GM21390 (cell line): ENCODE results near the gene RBMS1.

ENCODE experiments used
- ATAC-seq: cut with Tn5 transposase; IDR thresholded peaks from one replicate; pipeline ENCODE4 v1.9.1; 2021; ENCODE audit not compliant: unreplicated experiment

RBMS1 gene

DNA sequence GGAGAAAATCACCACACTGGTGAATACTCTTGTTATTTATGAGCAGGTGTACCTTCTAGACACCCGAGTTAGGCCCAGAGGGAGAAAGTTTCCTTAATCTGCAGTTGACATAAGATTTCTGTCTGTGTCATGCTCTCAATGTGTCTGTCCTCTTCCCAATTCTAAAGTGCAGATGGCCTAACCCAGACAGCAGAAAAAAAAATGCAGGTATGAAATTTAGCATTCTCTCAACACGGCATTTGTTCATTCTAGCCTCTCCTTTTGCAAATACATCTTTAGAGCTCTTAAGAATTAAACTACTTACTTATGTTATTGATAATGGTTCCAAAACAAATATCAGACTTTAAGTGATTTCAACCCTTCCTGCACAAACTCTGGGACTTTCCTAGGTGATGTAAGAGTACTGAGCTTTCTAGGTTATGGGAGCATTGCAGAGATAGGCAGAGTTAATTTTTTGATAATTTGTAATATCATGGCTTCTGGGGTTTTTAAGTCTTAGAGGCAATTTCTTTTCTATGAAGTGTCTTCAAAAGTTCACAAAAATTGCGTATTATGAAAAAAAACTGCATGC lies 260.6 kb downstream of the RBMS1 start:
- ATAC-seq: no peak

DNA sequence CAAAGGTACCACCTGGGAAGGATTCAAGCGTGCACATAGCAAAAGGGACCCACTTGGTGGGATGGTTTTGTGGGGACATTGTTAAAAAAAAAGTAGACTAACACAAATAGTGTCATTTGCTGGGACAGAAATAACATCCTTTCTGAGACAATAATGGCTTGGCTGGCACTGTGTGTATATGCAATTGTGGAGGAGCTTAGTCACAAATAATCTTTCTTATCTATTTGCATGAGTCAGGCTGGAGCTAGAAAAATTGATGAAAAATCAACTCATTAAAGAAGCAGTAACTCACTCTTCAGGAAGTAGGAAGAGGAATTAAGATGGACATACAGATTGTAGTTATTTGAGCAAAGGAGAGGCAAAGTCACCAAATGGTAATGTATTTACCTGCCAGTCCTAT lies 264.0 kb downstream of the RBMS1 start:
- no peak for ATAC-seq

DNA sequence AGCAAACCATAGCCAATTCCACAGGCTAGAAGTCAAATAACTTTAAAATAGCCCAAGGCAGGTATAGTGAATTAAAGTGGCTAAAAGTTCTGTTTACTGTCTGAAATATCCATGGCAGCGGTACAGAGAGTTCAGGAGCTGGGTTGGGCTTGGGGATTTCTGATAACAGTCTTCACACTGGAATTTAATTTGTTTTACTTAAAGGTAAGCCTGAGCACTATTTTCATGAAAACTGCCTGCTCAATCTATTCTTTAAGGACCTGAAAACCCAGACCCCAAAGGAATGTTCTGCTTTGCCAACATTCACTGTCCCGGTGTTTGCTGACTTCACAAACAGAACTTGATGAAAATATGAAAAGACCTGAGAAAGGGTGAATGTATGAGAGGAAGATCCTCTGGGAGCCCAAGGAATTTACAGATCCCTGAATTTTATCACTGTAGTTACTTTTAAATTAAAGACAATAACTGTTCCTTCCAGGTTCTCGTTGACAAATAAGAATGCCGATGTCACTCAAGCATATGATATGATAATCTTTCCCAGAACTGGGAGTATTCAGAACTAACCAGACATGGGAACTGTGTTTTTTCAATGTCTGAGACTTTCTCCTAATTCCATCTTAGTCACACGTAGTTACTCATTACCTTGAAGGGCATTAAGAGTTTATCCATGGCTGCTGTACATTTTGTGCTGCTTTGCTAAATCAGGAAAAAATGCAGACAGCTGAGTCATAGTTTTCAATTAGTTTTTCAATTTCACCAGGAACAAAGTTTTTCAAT lies 265.3 kb downstream of the RBMS1 start:
- no peak for ATAC-seq

DNA sequence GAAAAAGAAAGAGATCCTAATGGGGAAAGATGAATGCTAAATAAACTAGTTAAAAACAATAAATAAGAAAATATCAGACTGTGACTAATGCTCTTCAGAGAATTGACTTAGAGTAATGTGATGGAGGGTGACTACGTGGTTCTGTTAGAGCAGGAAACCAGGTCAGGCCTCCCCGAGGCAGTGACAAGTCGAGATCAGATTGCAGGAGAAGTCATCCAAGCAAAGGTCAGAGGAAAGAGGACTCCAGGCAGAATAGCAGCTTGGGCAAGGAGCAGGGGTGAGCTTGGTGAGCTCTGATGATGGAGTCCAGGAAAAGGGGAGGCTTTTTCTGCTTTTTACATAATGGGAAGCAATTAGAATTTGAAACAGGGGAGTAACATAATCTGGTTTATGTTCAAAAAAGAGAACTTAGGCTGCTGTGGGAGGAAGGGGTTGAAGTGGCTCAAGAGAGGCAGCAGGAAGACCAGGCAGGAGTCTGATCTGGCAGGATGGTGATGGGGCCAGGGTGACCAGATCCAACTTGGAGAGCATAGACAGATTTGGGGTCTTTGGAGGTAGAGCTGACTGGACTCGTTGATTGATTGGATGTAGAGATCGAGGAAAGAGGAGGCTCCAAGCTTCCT lies 266.2 kb downstream of the RBMS1 start:
- no peak for ATAC-seq

DNA sequence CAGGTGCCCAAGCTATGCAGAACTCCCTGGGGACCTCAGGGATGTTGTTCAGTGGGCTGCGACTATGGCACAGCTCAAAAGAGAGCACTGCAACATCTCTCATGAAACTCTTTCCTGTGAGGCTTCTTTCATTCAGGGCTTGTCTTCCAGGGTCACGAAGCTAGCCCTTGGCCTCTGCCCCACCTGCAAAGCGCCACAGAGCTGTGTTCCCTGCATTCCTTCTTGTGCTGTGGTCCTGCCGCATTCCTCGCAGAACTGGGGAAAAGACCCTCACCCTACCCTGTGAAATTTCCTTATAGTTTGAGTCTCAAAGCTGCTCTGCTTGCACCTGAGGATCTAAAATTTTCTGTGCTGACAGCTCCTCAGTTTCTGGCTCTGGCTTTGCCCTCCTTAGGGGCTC lies 267.2 kb downstream of the RBMS1 start:
- ATAC-seq: no peak

DNA sequence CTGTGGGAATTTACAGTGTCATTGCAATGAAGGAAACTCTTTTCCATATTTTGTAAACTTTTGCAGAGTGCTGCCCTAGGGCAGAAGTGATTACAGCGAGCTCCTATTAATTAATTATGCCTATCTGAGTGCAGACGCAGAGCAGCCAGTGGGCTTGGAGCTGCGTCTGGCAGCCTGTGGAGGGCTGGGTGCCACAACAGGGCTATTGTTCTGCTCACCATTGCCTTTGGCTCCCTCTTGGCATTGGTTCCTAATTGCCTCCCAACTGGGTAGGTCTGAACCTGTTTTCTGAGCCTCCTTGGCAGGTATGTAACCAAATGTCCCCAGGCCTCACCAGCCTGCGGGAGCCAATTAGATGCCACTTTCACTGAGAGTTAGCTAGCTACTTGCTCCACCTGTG lies 267.9 kb downstream of the RBMS1 start:
- ATAC-seq: no peak

DNA sequence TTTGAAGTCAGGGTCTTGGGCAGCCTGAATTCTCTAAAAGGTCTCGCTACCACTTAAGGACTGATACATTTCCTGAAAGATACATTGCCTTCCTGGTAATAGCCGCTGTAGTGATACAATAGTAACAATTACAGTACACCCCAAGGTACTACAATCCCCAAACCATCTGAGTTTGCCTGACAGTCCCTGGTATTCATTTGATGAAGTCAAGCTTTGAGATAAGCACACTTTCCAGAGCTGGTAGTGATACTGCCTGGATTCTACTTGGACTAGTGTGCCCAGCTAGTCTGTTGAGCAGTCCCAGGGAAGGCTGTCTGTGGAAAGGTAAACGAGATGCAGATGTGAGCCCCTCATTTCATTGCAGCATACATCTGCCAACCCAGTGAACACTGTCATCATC lies 269.1 kb downstream of the RBMS1 start:
- no peak for ATAC-seq

DNA sequence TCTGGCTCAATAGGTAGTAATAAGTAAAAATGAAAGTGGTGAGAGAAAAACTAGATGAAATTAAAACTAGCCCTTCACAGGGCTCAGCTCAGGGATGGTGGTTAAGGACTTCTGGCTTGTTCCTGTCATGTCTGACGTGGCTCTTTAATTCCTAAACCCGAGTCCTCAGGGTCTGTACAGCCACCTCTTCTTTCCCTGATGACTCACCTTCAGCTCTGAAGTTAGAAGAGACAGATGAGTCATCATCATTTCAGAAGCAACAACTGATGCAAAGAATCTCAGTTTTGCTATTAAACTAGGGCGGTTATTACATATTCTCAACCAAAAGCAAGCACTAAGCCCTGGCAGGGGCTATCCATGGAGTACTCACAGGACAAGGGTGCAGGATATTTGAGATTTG lies 269.5 kb downstream of the RBMS1 start:
- ATAC-seq: peak; percentile 94

DNA sequence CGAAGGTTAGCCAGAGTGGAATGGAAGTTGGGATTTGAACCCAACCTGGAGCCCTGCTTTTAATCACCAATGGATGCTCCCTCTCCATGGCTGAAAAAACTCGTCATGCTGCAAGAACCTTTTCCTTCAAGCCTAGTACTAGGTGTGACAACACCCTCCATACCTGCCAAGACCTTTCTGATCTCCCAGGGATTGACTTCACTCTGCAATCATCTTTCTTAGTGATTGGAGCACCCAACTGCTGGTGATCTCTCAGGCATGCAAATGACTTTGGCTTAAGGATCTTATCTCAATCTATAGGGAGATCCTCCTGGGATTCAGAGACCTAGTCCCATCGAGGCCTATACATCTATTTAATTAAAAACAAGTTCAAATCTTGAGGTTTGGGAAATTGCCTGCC lies 270.0 kb downstream of the RBMS1 start:
- no peak for ATAC-seq

DNA sequence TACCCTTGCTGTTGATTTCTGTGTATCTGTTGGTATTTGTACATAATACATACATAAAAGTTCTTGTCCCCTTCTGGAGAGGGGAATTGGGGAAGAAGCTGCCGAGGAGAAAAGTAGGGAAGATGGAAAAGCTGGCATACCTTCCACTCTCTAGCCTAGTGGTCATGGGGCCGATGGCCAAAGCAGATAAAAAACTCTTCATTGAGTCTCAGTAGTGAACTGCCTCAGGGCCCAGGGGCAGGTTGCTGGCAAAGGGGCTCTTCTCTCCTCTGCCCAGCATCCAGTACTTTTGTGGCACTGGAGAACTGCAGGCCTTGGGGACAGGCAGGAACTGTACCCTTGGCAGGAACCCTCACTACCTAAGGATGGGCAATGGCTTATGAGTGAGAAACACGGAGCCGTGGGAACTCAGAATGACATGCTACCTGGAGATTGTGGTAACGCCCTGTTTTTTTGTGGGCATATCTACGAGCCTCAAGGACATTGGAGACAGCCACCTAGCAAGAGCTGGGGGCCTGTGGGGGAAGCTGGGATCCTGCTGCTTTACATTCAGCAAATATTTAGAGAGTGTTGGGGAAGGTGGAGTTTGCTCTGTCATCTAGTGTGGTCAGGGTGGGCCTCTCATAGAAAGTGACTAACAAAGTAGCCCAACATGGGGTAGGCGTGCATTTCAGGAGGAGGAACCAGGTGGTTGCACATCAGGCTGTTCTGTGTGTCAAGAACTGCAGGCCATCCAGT lies 270.9 kb downstream of the RBMS1 start:
- no peak for ATAC-seq
